GM19023 (cell line): Measurements from ENCODE around the gene ACTA2.
A peak's percentile ranks its signal among the peaks of the same experiment; 100 is the strongest.
"Not testable (repeated sequence)": the region's sequence is repeated elsewhere in the genome, so short reads cannot be mapped to it uniquely, and the experiment has no call there.

Experiments used
- ATAC-seq: cut with Tn5 transposase; IDR thresholded peaks from one replicate; pipeline ENCODE4 v1.9.1; 2021; ENCODE audit warnings: mild to moderate bottlenecking, moderate library complexity; ENCODE audit not compliant: unreplicated experiment

ACTA2 gene

GRCh38 chr10:88954458-88955083, 2.0 kb upstream of the ACTA2 start:
- no peak for ATAC-seq

- no peak for ATAC-seq
Measured at GRCh38 chr10:88953662-88954061, 1.1 kb upstream of the ACTA2 start.

GRCh38 chr10:88949912-88950837, 2.4 kb downstream of the ACTA2 start:
- ATAC-seq = no peak

GRCh38 chr10:88949051-88949450, 3.5 kb downstream of the ACTA2 start:
- no peak for ATAC-seq

GRCh38 chr10:88946965-88947590, 5.5 kb downstream of the ACTA2 start:
- no peak for ATAC-seq

- ATAC-seq = no peak
Measured at GRCh38 chr10:88946200-88946599, 6.4 kb downstream of the ACTA2 start.

- no peak for ATAC-seq
Measured at GRCh38 chr10:88944813-88945212, 7.8 kb downstream of the ACTA2 start.

GRCh38 chr10:88943778-88944177, 8.8 kb downstream of the ACTA2 start:
- no peak for ATAC-seq

GRCh38 chr10:88941026-88941425, 11.5 kb downstream of the ACTA2 start:
- ATAC-seq = no peak

GRCh38 chr10:88938938-88939337, 13.6 kb downstream of the ACTA2 start:
- ATAC-seq = no peak

GRCh38 chr10:88938039-88938438, 14.5 kb downstream of the ACTA2 start:
- no peak for ATAC-seq

GRCh38 chr10:88936656-88937055, 15.9 kb downstream of the ACTA2 start:
- ATAC-seq = no peak

- no peak for ATAC-seq
Measured at GRCh38 chr10:88934900-88935672, 17.5 kb downstream of the ACTA2 start.

- ATAC-seq = no peak
Measured at GRCh38 chr10:88933564-88933963, 19.0 kb downstream of the ACTA2 start.

GRCh38 chr10:88932539-88933256, 19.9 kb downstream of the ACTA2 start:
- ATAC-seq = peak; percentile 55

- not testable (repeated sequence) for ATAC-seq
Measured at GRCh38 chr10:88932029-88932428, 20.5 kb downstream of the ACTA2 start.

GRCh38 chr10:88931548-88931947, 21.0 kb downstream of the ACTA2 start:
- no peak for ATAC-seq

GRCh38 chr10:88928254-88928653, 24.3 kb downstream of the ACTA2 start:
- no peak for ATAC-seq

GRCh38 chr10:88927416-88927690, 25.2 kb downstream of the ACTA2 start:
- ATAC-seq = no peak

- no peak for ATAC-seq
Measured at GRCh38 chr10:88926566-88927415, 25.8 kb downstream of the ACTA2 start.
